Measurements from ENCODE around the gene RIOX2.

Gene RIOX2

GRCh38 chr3:97950360-97950759, 21.9 kb downstream of the RIOX2 start:
- TF ChIP-seq CTCF (conservative IDR thresholded peaks at IDR 0.05; ENCODE audit: control insufficient read depth, insufficient read depth, low read depth, low read length), result no peak
- DNase-seq (ENCODE audit: low read depth), result no peak
- no peak overlapping the region for H3K4me3 ChIP-seq (ENCODE audit: control insufficient read depth, low read depth, low read length)

- TF ChIP-seq CTCF (conservative IDR thresholded peaks at IDR 0.05; ENCODE audit: control insufficient read depth, insufficient read depth, low read depth, low read length), result no peak
These were observed 22.5 kb downstream of the RIOX2 start for GRCh38 chr3:97949743-97950142.

GRCh38 chr3:97949110-97949485, 23.1 kb downstream of the RIOX2 start:
- no peak overlapping the region for H3K4me3 ChIP-seq (ENCODE audit: control insufficient read depth, low read depth, low read length)
- no peak for TF ChIP-seq CTCF (conservative IDR thresholded peaks at IDR 0.05; ENCODE audit: control insufficient read depth, insufficient read depth, low read depth, low read length)
- no peak for DNase-seq (ENCODE audit: low read depth)

More at GRCh38 chr3:97949743-97950142, 22.5 kb downstream of the RIOX2 start:
- no peak overlapping the region for H3K4me3 ChIP-seq (ENCODE audit: control insufficient read depth, low read depth, low read length)
- no peak for DNase-seq (ENCODE audit: low read depth)

GRCh38 chr3:97948351-97949109, 23.7 kb downstream of the RIOX2 start:
- H3K4me3 ChIP-seq (ENCODE audit: control insufficient read depth, low read depth, low read length), result no peak overlapping the region
- no peak for TF ChIP-seq CTCF (conservative IDR thresholded peaks at IDR 0.05; ENCODE audit: control insufficient read depth, insufficient read depth, low read depth, low read length)
- no peak for DNase-seq (ENCODE audit: low read depth)

GRCh38 chr3:97942801-97943546, 29.3 kb downstream of the RIOX2 start:
- no peak for DNase-seq (ENCODE audit: low read depth)
- no peak overlapping the region for H3K4me3 ChIP-seq (ENCODE audit: control insufficient read depth, low read depth, low read length)
- no peak for TF ChIP-seq CTCF (conservative IDR thresholded peaks at IDR 0.05; ENCODE audit: control insufficient read depth, insufficient read depth, low read depth, low read length)

- H3K4me3 ChIP-seq (ENCODE audit: control insufficient read depth, low read depth, low read length), result no peak overlapping the region
- TF ChIP-seq CTCF (conservative IDR thresholded peaks at IDR 0.05; ENCODE audit: control insufficient read depth, insufficient read depth, low read depth, low read length), result no peak
- no peak for DNase-seq (ENCODE audit: low read depth)
These were observed 32.2 kb downstream of the RIOX2 start for GRCh38 chr3:97940034-97940433.

All from fibroblast of mammary gland (primary cell).